ENCODE data around the gene ANKRD66.
"Not testable (repeated sequence)": the region's sequence is repeated elsewhere in the genome, so short reads cannot be mapped to it uniquely, and the experiment has no call there.

Gene ANKRD66

GRCh38 chr6:46746696-46747095, at the start of gene ANKRD66:
TSS of gene ANKRD66 (plus strand) at chr6:46746933. CDS start at chr6:46751949, 5,016 bp downstream.
- DNase-seq, result no peak

- DNase-seq, result no peak
Measured at GRCh38 chr6:46699970-46700369, 46.8 kb upstream of the ANKRD66 start.

DNA sequence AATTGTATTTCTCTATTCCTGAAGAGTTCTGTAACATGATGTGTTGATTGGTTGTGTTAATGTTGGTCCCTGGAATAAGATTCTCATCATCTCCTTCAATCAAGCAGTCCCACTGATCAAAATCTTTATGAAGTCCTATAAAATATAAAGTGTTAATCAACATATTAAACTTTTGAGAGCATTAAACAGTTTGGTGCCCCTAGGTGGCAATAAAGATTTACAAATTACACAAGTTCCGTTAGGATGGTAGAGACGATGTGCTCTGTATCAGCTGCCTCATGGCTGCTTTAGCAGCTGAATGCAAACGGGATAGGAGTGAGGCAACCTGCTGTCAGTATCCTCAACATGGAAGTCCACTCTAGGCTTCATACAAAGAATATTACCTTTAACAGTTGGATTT, 42.2 kb upstream of the ANKRD66 start:
- DNase-seq, result no peak

- DNase-seq, result no peak
Measured at GRCh38 chr6:46706464-46706863, 40.3 kb upstream of the ANKRD66 start.

- no peak for DNase-seq
Measured at GRCh38 chr6:46711491-46711890, 35.2 kb upstream of the ANKRD66 start.

DNA sequence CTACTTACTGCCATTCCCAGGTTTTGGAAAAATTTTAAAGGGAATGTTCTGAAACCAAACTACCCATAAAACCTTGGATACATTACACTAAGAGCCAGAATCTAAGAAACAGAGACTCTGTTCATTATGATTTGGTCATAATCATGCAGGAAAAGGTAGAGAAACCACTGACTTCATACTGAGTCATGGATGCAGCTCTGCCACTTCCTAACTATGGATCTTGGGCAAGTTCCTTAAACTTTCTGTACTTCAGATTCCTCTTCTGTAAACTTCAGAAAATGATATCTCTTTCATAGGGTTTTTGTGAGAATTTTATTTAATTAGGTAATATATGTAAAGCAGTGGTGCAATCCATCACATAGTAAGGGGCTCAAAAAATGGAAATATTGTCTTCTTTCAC, 31.6 kb upstream of the ANKRD66 start:
- no peak for DNase-seq

DNA sequence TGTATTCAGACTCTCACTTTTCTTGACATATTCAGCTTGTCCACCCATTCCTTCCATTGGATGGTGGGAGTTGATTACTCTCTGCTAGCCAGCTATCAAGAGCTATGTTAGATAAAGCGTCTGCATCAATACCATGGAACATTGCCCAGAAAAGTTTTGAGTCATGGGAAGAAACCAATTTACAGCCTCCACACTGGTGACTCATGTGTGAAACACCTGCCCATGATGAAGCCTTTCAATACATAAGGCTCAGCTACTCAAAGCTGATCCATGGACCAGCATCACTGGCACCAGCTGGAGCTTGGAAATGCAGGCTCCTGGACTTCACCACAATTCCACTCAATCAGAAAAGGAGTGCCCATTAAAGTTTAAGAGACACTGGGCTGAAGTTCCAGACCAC, 27.6 kb upstream of the ANKRD66 start:
- no peak for DNase-seq

DNA sequence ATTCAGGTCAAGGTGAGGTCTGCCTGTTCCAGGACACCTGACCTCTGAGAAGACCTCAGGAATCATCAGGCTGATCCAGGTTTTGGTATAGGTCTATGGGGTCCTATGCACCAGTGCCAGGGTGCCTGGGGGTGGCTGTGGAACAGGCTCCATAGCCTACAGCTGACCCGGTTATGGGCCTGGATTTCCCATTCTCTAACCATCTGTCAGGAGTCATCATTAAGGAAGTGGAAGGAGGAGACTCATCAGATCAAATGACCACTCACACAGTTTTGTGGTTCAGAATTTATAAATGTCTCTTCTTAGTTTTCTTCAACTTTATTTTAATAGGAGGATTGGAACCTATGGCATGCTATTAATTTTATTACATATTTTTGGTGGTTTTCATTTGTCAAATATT, 26.3 kb upstream of the ANKRD66 start:
- no peak for DNase-seq

DNA sequence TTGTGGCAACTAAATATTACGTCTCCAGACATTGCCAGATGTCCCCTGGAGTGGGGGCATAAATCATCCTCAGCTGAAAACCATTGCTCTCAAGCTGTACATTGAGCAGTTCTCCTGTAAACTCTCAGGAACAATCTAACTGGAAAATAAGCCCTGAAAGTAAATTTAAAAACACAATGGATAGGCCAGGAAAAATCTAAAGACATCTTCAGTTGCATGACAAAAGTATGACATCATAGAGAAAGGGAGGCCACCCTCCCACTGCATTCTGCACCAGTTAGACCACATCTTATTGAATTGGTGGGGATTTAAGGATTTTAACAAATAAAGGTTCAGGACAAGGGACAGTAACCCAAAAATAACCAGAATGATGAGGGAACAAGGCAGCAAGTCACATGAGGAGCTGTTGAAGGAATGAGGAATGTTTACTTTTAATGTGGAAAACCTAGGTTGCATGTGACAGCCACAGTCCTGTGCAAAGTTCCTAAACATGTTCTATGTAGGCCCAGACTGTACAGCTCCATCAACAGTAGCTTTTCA, 16.9 kb upstream of the ANKRD66 start:
- no peak for DNase-seq

DNA sequence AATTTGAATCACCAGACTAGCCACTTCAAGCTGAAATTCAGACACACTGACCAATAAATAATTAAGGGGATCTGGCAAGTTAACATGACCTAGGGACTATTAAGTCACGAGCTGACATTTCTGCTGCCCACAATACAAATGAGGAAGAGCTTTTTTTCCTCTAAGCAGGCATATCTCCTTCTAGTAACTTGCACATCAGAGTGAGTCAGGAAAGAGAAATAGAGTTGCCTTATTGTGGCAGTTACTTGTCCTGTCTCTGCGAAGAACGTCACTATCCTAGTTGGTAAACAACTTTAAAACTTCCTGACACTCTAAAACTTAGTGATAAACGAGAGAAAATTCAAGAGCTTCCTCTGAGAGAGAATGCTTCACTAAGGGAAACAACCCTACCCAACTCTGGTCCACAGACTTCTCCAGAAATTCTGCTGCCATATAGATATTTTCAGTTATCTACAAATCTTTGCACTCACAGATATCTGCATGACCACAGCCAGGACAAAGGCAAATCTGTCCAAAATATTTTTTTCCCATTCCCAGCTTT, 15.7 kb upstream of the ANKRD66 start:
- no peak for DNase-seq

DNA sequence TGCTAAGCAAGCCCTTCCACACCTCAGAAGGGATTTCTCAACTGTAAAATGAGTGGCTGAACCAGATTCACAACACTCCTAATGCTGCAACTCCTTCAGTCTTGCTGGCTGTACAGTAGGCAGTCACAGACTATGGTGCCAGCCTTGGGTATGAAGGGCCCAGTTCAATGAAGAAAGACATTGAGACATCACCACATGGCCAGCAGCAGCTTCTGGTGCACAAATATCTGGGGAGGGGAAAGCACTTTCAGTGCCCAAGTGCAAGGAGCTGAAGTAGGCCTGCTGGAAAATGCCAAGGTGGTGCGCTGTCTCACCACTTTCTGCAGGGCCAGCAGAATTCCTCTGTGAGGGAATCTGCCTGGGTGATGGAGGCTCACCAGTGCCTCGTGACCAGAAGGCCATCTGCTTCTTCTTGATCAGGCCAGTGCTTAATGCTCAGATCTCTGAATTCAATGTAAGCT, 13.4 kb upstream of the ANKRD66 start:
- no peak for DNase-seq

GRCh38 chr6:46734867-46735719, 11.6 kb upstream of the ANKRD66 start, which contains the start of gene PLA2G7:
TSS of gene PLA2G7 (minus strand) at chr6:46735375. CDS start at chr6:46722891, 12,484 bp downstream.
- no peak for DNase-seq

- DNase-seq, result no peak
Measured at GRCh38 chr6:46735720-46736031, 11.1 kb upstream of the ANKRD66 start.

GRCh38 chr6:46736906-46737305, 9.8 kb upstream of the ANKRD66 start:
- no peak for DNase-seq

- no peak for DNase-seq
Measured at GRCh38 chr6:46741482-46741881, 5.3 kb upstream of the ANKRD66 start.

GRCh38 chr6:46741910-46742309, 4.8 kb upstream of the ANKRD66 start:
- DNase-seq, result no peak

- DNase-seq, result no peak
Measured at GRCh38 chr6:46743425-46744158, 3.1 kb upstream of the ANKRD66 start.

- not testable (repeated sequence) for DNase-seq
Measured at GRCh38 chr6:46744159-46744725, 2.5 kb upstream of the ANKRD66 start.

DNA sequence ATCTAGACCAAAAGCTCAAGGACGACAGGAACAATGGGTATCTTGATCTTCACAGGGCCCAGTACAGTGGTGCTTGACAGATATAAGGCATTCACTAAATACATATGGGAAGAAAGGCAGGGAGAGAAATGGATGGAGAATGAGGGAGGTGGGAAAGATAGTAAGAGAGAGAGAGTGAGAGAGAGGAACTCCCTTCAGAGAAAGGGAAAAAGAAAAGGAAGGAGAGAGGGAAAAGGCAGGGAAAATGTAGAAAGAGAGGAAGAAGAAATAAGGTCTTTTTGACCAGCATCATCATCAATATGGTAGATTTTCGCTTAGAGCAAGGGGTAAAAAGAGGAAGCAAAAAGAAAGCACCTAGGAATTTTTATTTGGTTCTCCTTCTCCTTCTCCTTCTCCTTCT, 760 bp upstream of the ANKRD66 start:
- DNase-seq, result no peak

DNA sequence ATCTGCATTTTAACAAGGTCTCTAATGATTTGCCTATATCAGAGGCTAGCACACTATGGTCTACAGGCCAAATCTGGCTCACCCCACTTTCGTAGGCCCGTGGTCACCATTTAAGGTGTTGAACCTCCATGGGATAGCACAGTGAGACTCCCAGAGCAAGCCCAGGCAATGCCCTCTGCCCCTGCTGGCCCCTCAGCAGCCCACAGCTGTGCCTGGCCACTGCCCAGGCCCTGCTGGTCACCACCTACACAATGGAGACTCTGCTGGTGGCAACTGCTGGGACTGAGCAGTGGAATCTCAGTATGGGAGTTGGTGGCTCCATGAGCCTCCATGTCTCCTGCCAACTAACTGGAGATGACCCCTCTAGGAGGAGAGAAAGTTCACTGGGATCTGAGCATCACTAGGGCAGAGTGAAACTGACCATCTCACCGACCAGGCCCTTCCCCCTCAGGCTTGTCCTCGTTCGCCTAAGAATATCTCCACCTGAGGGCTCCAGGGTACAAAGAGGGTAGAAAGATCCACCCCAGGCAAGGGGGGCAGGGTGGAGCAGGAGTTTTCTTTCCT, 2.3 kb downstream of the ANKRD66 start:
- no peak for DNase-seq

DNA sequence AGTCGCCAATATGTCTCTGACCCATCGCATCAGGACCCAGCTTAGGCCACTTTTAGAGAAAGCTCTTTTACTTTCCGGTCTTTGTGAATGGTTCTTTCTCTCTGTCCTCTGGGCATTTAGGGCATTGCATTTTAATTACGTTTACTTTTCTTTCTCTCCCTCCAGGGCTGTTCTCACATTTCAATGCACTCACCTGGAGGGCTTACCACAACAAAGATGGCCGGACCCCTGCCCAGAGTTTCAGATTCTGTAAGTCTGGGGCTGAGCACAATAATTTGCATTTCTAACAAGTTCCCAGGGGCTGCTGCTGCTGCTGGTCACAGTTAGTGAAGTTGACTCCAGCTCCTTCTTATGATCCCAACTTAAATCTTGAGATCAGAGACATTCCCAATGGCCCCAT, 3.0 kb downstream of the ANKRD66 start:
- no peak for DNase-seq

- DNase-seq, result no peak
Measured at GRCh38 chr6:46751658-46752057, 4.9 kb downstream of the ANKRD66 start.

DNA sequence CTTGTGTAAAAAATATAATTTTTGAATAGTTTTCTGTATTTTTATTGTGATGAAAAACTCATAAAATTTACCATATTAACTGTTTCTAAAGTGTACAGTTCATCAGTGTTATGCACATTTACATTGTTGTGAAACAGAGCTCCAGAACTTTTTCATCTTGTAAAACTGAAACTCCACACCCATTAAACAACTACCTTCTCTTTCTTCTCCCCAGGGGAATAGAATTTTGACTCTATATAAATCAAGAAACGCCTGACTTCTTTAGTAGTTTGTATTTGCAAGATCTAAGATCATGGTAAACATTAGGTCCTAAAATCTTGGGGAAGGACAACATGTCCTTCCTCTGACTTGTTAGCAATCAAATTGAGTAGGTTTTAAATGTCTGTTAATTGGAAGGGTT, 9.1 kb downstream of the ANKRD66 start:
- no peak for DNase-seq
